GM06990 (cell line): ENCODE measurements around the gene SPATA13.

Source experiments
- DNase-seq: peaks from one replicate; pipeline ENCODE4 v3.0.0-alpha.2; 2011; ENCODE audit not compliant: insufficient read length; ENCODE audit errors: extremely low read depth
- H3K27me3 ChIP-seq: replicated peaks from 2 replicates; pipeline ENCODE4 v1.6.0; 2011; ENCODE audit warnings: low read length; ENCODE audit not compliant: control insufficient read depth, insufficient read depth
- H3K36me3 ChIP-seq: 2 replicates; pipeline ENCODE4 v1.5.1; 2011; ENCODE audit warnings: low read length; ENCODE audit not compliant: control insufficient read depth, insufficient read depth
- H3K4me3 ChIP-seq: replicated peaks from 2 replicates; pipeline ENCODE4 v1.5.1; 2011; ENCODE audit warnings: low read depth, mild to moderate bottlenecking, control low read depth, low read length
- CTCF ChIP-seq: IDR thresholded peaks from 2 replicates; pipeline ENCODE4 v1.5.1; 2011; ENCODE audit warnings: low read length, control low read depth, mild to moderate bottlenecking, inconsistent platforms; ENCODE audit not compliant: insufficient read depth, poor library complexity, severe bottlenecking

SPATA13 gene

GRCh38 chr13:24168979-24169378 is 8.5 kb downstream of the SPATA13 start:
- Histone ChIP-seq H3K36me3 (no peaks in the 10 kb centered on the region), H3K4me3 (no peak overlapping the region), H3K27me3 (no peaks in the 10 kb centered on the region; the same call in 1 of the 2 replicates)
- no peak for DNase-seq
- no peak for TF ChIP-seq CTCF

GRCh38 chr13:24172071-24172470 is 11.6 kb downstream of the SPATA13 start:
- Histone ChIP-seq H3K27me3 (no peaks in the 10 kb centered on the region), H3K4me3 (no peak overlapping the region), H3K36me3 (no peaks in the 10 kb centered on the region)
- no peak for TF ChIP-seq CTCF
- DNase-seq: no peak

GRCh38 chr13:24173795-24174194 is 13.3 kb downstream of the SPATA13 start:
- no peaks in the 10 kb centered on the region for H3K36me3 ChIP-seq
- no peak for DNase-seq
- no peak for TF ChIP-seq CTCF
- no peak overlapping the region for H3K4me3 ChIP-seq
- H3K27me3 ChIP-seq: no peaks in the 10 kb centered on the region

GRCh38 chr13:24175847-24176246 is 15.3 kb downstream of the SPATA13 start:
- Histone ChIP-seq H3K27me3 (no peaks in the 10 kb centered on the region), H3K4me3 (no peak overlapping the region), H3K36me3 (no peaks in the 10 kb centered on the region)
- DNase-seq: no peak
- no peak for TF ChIP-seq CTCF

GRCh38 chr13:24176351-24177101 is 16.0 kb downstream of the SPATA13 start:
- Histone ChIP-seq H3K36me3 (no peaks in the 10 kb centered on the region), H3K4me3 (no peak overlapping the region), H3K27me3 (no peaks in the 10 kb centered on the region)
- no peak for DNase-seq
- no peak for TF ChIP-seq CTCF
